GM12865 (cell line): ENCODE measurements around the gene MYL7.

Source experiments
- DNase-seq: peaks from one replicate; pipeline ENCODE4 v3.0.0; 2010; ENCODE audit warnings: low read depth
- H3K4me3 ChIP-seq: 2 replicates; pipeline ENCODE4 v1.5.1; 2011; ENCODE audit warnings: mild to moderate bottlenecking, low read depth, low read length, control low read depth
- TF ChIP-seq, protein P1 (sequence below): IDR thresholded peaks from 2 replicates; pipeline ENCODE4 v1.5.1; 2011; ENCODE audit warnings: low read length, control low read depth, low read depth, inconsistent platforms; ENCODE audit not compliant: insufficient read depth; ENCODE audit errors: missing control alignments

The MYL7 gene

DNA sequence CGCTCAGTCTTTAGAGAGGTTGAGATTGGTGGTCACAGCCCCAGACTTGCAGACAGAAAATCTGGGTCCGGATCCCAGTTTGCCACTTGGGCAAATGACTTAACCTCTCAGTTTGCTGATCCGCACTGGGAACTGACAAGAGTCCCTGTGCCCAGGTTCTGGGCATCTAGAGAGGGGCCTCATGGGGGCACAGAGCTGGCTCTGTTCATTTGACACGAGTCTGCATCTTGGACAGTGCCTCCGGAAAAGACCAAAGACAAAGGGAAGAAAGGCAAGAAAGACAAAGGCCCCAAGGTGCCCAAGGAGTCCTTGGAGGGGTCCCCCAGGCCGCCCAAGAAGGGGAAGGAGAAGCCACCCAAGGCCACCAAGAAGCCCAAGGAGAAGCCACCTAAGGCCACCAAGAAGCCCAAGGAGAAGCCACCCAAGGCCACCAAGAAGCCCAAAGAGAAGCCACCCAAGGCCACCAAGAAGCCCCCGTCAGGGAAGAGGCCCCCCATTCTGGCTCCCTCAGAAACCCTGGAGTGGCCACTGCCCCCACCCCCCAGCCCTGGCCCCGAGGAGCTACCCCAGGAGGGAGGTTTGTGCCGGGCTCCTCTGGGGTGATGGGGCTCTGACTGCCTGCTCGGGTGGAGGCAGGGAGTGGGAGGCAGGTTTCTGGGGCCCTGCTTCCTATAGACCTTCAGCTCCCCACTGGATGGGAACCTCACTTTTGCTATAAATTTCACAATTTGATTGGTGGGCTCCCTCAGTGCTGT, 34.6 kb downstream of the MYL7 start:
- DNase-seq = no peak
- TF ChIP-seq, protein P1, sequence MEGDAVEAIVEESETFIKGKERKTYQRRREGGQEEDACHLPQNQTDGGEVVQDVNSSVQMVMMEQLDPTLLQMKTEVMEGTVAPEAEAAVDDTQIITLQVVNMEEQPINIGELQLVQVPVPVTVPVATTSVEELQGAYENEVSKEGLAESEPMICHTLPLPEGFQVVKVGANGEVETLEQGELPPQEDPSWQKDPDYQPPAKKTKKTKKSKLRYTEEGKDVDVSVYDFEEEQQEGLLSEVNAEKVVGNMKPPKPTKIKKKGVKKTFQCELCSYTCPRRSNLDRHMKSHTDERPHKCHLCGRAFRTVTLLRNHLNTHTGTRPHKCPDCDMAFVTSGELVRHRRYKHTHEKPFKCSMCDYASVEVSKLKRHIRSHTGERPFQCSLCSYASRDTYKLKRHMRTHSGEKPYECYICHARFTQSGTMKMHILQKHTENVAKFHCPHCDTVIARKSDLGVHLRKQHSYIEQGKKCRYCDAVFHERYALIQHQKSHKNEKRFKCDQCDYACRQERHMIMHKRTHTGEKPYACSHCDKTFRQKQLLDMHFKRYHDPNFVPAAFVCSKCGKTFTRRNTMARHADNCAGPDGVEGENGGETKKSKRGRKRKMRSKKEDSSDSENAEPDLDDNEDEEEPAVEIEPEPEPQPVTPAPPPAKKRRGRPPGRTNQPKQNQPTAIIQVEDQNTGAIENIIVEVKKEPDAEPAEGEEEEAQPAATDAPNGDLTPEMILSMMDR = no peak
- H3K4me3 ChIP-seq = no peak overlapping the region

DNA sequence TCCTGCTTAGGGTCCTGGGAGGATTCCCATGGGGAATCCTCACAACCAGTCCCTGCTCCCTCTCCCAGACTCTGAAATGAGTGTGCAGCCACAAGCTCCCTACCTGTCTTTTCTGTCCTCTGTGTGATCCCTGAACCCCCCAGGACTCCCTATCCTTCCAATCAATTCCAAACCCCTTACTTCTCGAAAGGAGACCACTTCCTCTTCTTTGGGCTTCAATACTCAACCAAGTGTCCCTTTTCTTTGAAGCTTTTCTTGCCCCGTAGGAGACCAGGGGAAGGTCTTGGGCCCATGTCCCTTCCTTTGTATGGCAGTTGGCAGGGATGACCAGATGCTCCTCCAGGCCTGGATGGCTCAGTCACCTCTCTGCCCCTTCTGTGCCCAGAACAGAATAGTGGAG, 35.3 kb downstream of the MYL7 start:
- no peak overlapping the region for H3K4me3 ChIP-seq
- TF ChIP-seq, protein P1 = no peak
- DNase-seq = no peak

DNA sequence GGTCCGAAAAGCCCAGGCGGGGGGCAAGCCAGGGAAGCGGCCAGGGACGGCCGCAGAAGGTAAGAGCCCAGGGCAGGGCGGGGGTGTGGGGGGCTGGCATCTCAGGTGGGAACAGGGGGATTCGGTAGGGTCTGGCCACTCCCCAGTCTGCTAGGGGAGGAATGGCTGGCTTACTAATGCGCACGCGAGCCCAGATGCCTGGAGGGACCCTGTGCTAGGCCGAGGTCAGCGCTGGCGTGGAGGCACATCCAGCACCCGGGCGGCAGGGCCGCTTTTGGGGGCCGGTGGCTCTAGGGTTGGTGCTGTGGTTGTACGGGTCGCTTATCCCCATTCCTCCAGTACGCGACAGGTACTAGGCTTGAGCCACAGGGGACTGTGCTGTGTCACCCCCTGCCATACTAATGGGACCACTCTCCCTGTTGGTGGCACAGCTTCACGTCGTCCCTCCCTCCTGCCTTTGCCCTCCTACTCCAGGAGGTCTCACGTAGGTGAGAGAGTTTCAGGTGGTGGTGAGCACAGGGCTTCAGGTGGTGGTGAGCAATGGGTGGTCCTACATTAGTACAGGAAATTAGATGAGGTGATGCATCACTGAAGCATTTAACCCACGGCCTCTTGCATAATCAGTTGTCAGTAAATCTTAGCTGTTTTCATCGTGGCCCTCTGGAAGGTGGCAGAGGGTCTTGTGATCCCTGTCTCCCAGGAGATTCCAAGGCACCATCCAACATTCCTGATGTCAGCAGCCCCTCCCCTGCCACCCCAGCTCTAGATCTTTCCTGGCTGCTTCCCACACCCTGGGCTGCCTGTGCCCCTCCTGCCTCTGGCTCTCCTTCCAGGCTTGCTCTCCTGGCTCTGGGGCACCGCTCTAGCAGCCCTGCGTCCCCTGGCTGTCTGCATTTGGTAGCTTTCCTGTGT, 36.0 kb downstream of the MYL7 start:
- TF ChIP-seq, protein P1 = no peak
- H3K4me3 ChIP-seq = no peak overlapping the region
- no peak for DNase-seq

DNA sequence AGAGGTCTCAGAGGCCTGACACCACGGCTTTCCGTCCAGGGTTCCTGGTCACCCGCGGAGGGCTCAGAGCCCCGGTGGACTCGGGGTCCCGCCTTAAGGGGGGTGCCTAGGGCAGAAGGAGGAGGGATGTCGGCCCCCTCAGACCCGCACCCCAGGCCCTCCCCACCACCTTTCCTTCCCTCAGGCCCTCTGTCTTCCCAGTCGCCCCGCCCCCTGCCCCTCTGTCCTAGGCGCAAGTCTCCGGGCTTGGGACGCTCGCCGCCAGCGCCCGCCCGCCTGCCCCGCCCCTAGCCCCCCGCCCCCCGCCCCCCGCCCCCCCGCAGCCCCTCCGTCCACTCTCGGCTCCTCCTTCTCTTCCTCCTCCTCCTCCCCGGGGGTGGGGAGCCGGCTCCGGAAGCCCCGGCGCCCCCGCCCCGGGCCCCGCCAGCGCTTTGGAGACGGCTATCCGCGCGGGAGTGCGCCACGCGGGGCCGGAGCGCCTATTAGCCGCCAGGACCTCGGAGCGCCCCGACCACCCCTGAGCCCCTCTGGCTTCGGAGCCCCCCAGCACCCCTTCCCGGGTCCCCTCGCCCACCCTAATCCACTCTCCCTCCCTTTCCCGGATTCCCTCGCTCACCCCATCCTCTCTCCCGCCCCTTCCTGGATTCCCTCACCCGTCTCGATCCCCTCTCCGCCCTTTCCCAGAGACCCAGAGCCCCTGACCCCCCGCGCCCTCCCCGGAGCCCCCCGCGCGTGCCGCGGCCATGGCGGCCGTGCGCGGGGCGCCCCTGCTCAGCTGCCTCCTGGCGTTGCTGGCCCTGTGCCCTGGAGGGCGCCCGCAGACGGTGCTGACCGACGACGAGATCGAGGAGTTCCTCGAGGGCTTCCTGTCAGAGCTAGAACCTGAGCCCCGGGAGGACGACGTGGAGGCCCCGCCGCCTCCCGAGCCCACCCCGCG, 36.9 kb downstream of the MYL7 start, which contains the start of gene AEBP1:
AEBP1 (plus strand) TSS at position 423 of the 937 bp plus-strand sequence; CDS start at position 744, 321 bp downstream.
- DNase-seq = no peak
- no peak within 1 kb of the TSS for H3K4me3 ChIP-seq
- TF ChIP-seq, protein P1 = no peak

DNA sequence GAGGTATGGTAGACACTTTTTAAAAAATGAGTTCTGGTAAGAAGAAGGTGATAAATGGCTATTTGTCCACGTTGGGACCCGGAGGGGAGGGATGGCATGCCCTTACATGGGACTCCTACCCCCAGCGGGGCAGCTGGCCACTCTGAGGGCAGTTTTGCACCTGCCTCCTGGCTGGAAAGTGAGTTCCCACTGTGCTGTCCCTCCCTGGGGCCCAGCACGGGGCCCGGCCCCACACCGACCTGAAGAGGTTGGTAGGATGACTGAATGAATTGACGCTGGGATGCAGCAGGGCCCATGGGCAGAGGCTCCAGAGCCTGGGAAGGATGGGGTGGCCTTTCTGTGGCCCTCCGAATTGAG, 37.6 kb downstream of the MYL7 start:
- TF ChIP-seq, protein P1 = no peak
- DNase-seq = no peak
- H3K4me3 ChIP-seq = no peak overlapping the region

DNA sequence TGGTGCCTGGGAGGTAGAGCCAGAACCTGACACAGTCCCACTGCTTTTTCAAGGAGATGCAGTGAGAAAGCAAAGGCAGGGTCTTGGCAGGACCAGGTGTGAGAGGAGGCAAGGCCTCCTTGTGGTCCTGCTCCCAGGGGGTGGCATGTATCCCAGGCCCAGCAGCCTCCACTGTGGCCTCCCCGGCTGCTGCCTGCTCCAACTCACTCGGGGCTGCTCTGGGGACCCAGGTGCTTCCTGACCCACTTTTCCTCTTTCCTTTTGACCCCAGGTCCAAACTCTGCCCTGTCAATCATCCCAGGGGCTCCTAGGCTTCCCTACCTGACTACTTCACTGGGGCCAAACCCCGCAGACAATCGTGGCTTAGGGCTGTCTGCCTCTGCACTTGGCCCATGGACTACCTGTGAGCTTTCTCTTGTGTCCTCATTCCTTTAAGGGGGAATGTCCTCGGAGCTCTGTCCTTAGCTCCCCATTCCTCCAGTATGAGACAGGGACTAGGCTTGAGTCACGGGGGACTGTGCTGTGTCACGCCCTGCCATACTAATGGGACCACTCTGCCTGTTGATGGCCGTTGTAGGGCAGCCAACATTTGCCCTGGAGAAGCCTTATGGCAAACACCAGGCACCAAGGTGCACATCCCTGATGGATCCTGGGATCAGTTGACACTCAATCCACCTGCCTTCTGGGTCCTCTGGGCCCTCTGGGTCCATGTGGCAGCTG, 38.1 kb downstream of the MYL7 start:
- TF ChIP-seq, protein P1 = no peak
- DNase-seq = no peak
- H3K4me3 ChIP-seq = no peak overlapping the region
